Caco-2 (cell line): ENCODE measurements around the gene MAN1B1. TPM values are rescaled to one million over a fixed set of nuclear protein-coding genes. Genes with fewer than 3 reads are reported as not detected.
A peak's percentile ranks its signal among the peaks of the same experiment; 100 is the strongest.
"Not testable (repeated sequence)": the region's sequence is repeated elsewhere in the genome, so short reads cannot be mapped to it uniquely, and the experiment has no call there.

Source experiments
- BruUV-seq: library from RNA; stranded (reverse); fragments of 400-500 nt; replicated peaks from 2 replicates; lab custom pipeline; 2021; lab: Mats Ljungman, UMichigan
- CTCF ChIA-PET: fragments of 300-600 bp; sonication (Branson Sonifier 250); formaldehyde crosslinking; loops from one replicate; lab custom pipeline; 2022; ENCODE audit warnings: antibody characterized with exemption; lab: Charles Lee
- POLR2A ChIA-PET: fragments of 300-600 bp; sonication (Branson Sonifier 250); formaldehyde crosslinking; loops from one replicate; lab custom pipeline; 2022; ENCODE audit warnings: antibody characterized with exemption; lab: Charles Lee
- DNase-seq, 2 experiments: peaks; one replicate each; pipeline versions ENCODE4 v3.0.0 to v3.0.0-alpha.2; 2020 to 2022
- H3K27me3 ChIP-seq: replicated peaks from 2 replicates; pipeline ENCODE4 v1.6.0; 2011; ENCODE audit warnings: low read length; ENCODE audit not compliant: control insufficient read depth, insufficient read depth
- H3K36me3 ChIP-seq: 2 replicates; pipeline ENCODE4 v1.5.1; 2011; ENCODE audit warnings: low read length; ENCODE audit not compliant: control insufficient read depth, insufficient read depth
- H3K4me1 ChIP-seq: fragments of 250-450 bp; sonication (Bioruptor Pico); 2 replicates; pipeline ENCODE4 v1.5.1; 2020; ENCODE audit warnings: mild to moderate bottlenecking
- H3K4me3 ChIP-seq: 2 replicates; pipeline ENCODE4 v1.5.1; 2011; ENCODE audit warnings: low read depth, mild to moderate bottlenecking, control low read depth, low read length
- H3K9me3 ChIP-seq: fragments of 250-450 bp; sonication (Bioruptor Pico); 2 replicates; pipeline ENCODE4 v1.5.1; 2020; ENCODE audit warnings: mild to moderate bottlenecking, moderate library complexity
- H3K27ac Mint-ChIP-seq: one replicate; pipeline ENCODE4 v1.8.0; 2022; ENCODE audit warnings: mixed read lengths; ENCODE audit not compliant: unreplicated experiment
- H3K27me3 Mint-ChIP-seq: one replicate; pipeline ENCODE4 v1.8.0; 2022; ENCODE audit warnings: mixed read lengths; ENCODE audit not compliant: insufficient read depth, unreplicated experiment
- H3K36me3 Mint-ChIP-seq: one replicate; pipeline ENCODE4 v1.8.0; 2022; ENCODE audit warnings: mild to moderate bottlenecking, mixed read lengths; ENCODE audit not compliant: insufficient read depth, unreplicated experiment
- H3K4me1 Mint-ChIP-seq: one replicate; pipeline ENCODE4 v1.8.0; 2022; ENCODE audit warnings: low read depth, mixed read lengths; ENCODE audit not compliant: unreplicated experiment
- H3K4me3 Mint-ChIP-seq: one replicate; pipeline ENCODE4 v1.8.0; 2022; ENCODE audit warnings: mild to moderate bottlenecking, moderate library complexity, mixed read lengths; ENCODE audit not compliant: unreplicated experiment
- H3K9me3 Mint-ChIP-seq: one replicate; pipeline ENCODE4 v1.8.0; 2022; ENCODE audit warnings: mixed read lengths; ENCODE audit not compliant: unreplicated experiment
- CTCF ChIP-seq, 2 experiments: fragments of 200-600 bp in 1 of 2; IDR thresholded peaks; 1 replicate in 1 of 2; 2 replicates in 1 of 2; pipeline versions ENCODE4 v1.5.1 to v1.8.0; 2011 to 2022; ENCODE audit warnings: antibody characterized with exemption in 1 of 2, control low read depth in 1 of 2, inconsistent platforms in 1 of 2, low read depth in 1 of 2, low read length in 1 of 2, mild to moderate bottlenecking in 1 of 2, moderate library complexity in 1 of 2; ENCODE audit not compliant: insufficient read depth in 1 of 2, severe bottlenecking in 1 of 2, unreplicated experiment in 1 of 2
- intact Hi-C: fragments of 100-400 bp; cut with micrococcal nuclease; formaldehyde crosslinking; loops from one replicate; pipeline ENCODE4 v1.10.0; 2022; ENCODE audit not compliant: unreplicated experiment
- total RNA-seq: library from RNA; stranded (reverse); gene quantifications from 2 replicates; pipeline ENCODE4 v1.2.3, GENCODE V29; 2022

Gene MAN1B1
- total RNA-seq, 1 experiment from 2014 or later, result 57.7 TPM

GRCh38 chr9:137130176-137130755 lies 43.5 kb downstream of the MAN1B1 start:
- DNase-seq, result no peak
- Histone ChIP-seq H3K4me1 (0 out of 2 replicates have a peak, but pooled peaks cover 9% of the 10 kb centered on the region), H3K4me3 (peak overlapping the region; percentile 87), H3K36me3 (no peaks in the 10 kb centered on the region), H3K9me3 (no peaks in the 10 kb centered on the region), H3K27me3 (no peaks in the 10 kb centered on the region)
- Mint-ChIP-seq H3K27ac (peak overlapping the region; percentile 53), H3K27me3 (no peaks in the 10 kb centered on the region), H3K36me3 (peaks cover 10% of the 10 kb centered on the region), H3K4me1 (peaks cover 21% of the 10 kb centered on the region), H3K9me3 (no peaks in the 10 kb centered on the region), H3K4me3 (peak overlapping the region; percentile 66)
- BruUV-seq, result no TSS peak
- ChIA-PET CTCF (interaction anchor here (0.8 to 1.5 kb wide), 3 partner anchors 46 to 106 kb away, joined by 4 to 7 read pairs (median 5); partner anchors contain the start of gene TPRN), POLR2A (interaction anchor here (0.6 to 1.1 kb wide), 5 partner anchors 41 to 1079 kb away, joined by 3 to 10 read pairs (median 7); partner anchors contain the start of genes SSNA1, TMEM210 and TUBB4B)
- no peak for TF ChIP-seq CTCF (IDR thresholded peaks at IDR 0.05; ENCODE audit: insufficient read depth in 1 of 2, low read depth in 1 of 2, low read length in 1 of 2, severe bottlenecking in 1 of 2, unreplicated experiment in 1 of 2)
- intact Hi-C loops, result no loop called here

GRCh38 chr9:137134191-137134590 lies 47.4 kb downstream of the MAN1B1 start:
- H3K4me3 ChIP-seq, result no peak overlapping the region
- intact Hi-C loops, result no loop called here
- Mint-ChIP-seq H3K4me1 (no peaks in the 10 kb centered on the region), H3K9me3 (no peaks in the 10 kb centered on the region), H3K4me3 (no peak overlapping the region), H3K36me3 (peaks cover 6% of the 10 kb centered on the region), H3K27me3 (peaks cover 4% of the 10 kb centered on the region), H3K27ac (no peak overlapping the region)
- H3K9me3 ChIP-seq, result no peaks in the 10 kb centered on the region
- no peak for TF ChIP-seq CTCF (IDR thresholded peaks at IDR 0.05; ENCODE audit: insufficient read depth in 1 of 2, low read depth in 1 of 2, low read length in 1 of 2, severe bottlenecking in 1 of 2, unreplicated experiment in 1 of 2)
- BruUV-seq, result no TSS peak
- no peaks in the 10 kb centered on the region for H3K36me3 ChIP-seq
- DNase-seq, result no peak
- H3K4me1 ChIP-seq, result peaks cover 10% of the 10 kb centered on the region; the same call in 1 of the 2 replicates
- CTCF ChIA-PET, result no interaction called here
- no peaks in the 10 kb centered on the region for H3K27me3 ChIP-seq
- POLR2A ChIA-PET, result interaction anchor here (0.7 kb wide), 1 partner anchor 27 kb away, joined by 3 read pairs; no protein-coding TSS in a partner anchor

- BruUV-seq, H3K27me3 Mint-ChIP-seq, H3K27ac Mint-ChIP-seq, H3K36me3 Mint-ChIP-seq, H3K4me3 ChIP-seq, H3K4me3 Mint-ChIP-seq, H3K27me3 ChIP-seq, intact Hi-C loops, DNase-seq, H3K9me3 Mint-ChIP-seq, POLR2A ChIA-PET, H3K36me3 ChIP-seq, H3K9me3 ChIP-seq, H3K4me1 ChIP-seq, H3K4me1 Mint-ChIP-seq: not testable (repeated sequence)
- CTCF ChIA-PET, result interaction anchor here (0.7 kb wide), 1 partner anchor 18 kb away, joined by 3 read pairs; no protein-coding TSS in a partner anchor
Measured at GRCh38 chr9:137135154-137135553, 48.4 kb downstream of the MAN1B1 start.
